IMR-90 (cell line): Measurements from ENCODE around the gene MRPS24. TPM values are rescaled to one million over a fixed set of nuclear protein-coding genes. Genes with fewer than 3 reads are reported as not detected.

ENCODE experiments used
- ATAC-seq: fragments of 200-7000 bp; cut with Tn5 transposase; 2 replicates; pipeline ENCODE4 v1.9.1; 2020; ENCODE audit warnings: low read depth, mild to moderate bottlenecking, moderate library complexity
- BruUV-seq: library from RNA; stranded (reverse); fragments of 400-500 nt; replicated peaks from 2 replicates; lab custom pipeline; 2021; lab: Mats Ljungman, UMichigan
- CTCF ChIA-PET: fragments of 300-600 bp; formaldehyde crosslinking; extraction: SDS; loops from one replicate; lab custom pipeline; 2021; ENCODE audit warnings: antibody characterized with exemption; lab: Yijun Ruan, JAX
- POLR2A ChIA-PET: fragments of 300-600 bp; sonication (Branson Sonifier 250); formaldehyde crosslinking; loops from one replicate; lab custom pipeline; 2022; ENCODE audit warnings: antibody characterized with exemption; ENCODE audit not compliant: unreplicated experiment; lab: Charles Lee
- DNase-seq: peaks from one replicate; pipeline ENCODE4 v3.0.0; 2013
- H2AFZ ChIP-seq: replicated peaks from 2 replicates; pipeline ENCODE3; 2013; ENCODE audit warnings: low read length, mild to moderate bottlenecking; ENCODE audit not compliant: poor library complexity
- H2AK5ac ChIP-seq: 2 replicates; pipeline ENCODE4 v1.6.1; 2013; ENCODE audit warnings: low read depth, low read length, inconsistent platforms
- H2AK9ac ChIP-seq: replicated peaks from 2 replicates; pipeline ENCODE3; 2013; ENCODE audit warnings: mild to moderate bottlenecking, low read depth, low read length, moderate library complexity; ENCODE audit not compliant: poor library complexity
- H2BK120ac ChIP-seq: 2 replicates; pipeline ENCODE4 v1.6.1; 2013; ENCODE audit warnings: low read depth, low read length, inconsistent platforms
- H2BK15ac ChIP-seq: 3 replicates; pipeline ENCODE4 v1.6.1; 2013; ENCODE audit warnings: low read depth, low read length, inconsistent platforms
- H2BK20ac ChIP-seq: 2 replicates; pipeline ENCODE4 v1.6.1; 2013; ENCODE audit warnings: low read depth, mild to moderate bottlenecking, inconsistent platforms, low read length, moderate library complexity
- H2BK5ac ChIP-seq: 2 replicates; pipeline ENCODE4 v1.6.1; 2013; ENCODE audit warnings: mild to moderate bottlenecking, low read depth, low read length, inconsistent platforms; ENCODE audit not compliant: poor library complexity, severe bottlenecking
- H3K14ac ChIP-seq: replicated peaks from 2 replicates; pipeline ENCODE4 v1.6.1; 2013; ENCODE audit warnings: low read depth, low read length, inconsistent platforms
- H3K18ac ChIP-seq: 2 replicates; pipeline ENCODE4 v1.6.1; 2013; ENCODE audit warnings: low read depth, low read length, control low read depth
- H3K23ac ChIP-seq: 2 replicates; pipeline ENCODE4 v1.6.1; 2013; ENCODE audit warnings: low read depth, low read length, inconsistent platforms
- H3K27ac ChIP-seq: 2 replicates; pipeline ENCODE4 v1.5.1; 2013; ENCODE audit warnings: mild to moderate bottlenecking, control low read depth, low read length; ENCODE audit not compliant: insufficient read depth
- H3K27me3 ChIP-seq: 2 replicates; pipeline ENCODE4 v1.6.1; 2013; ENCODE audit warnings: low read length; ENCODE audit not compliant: control insufficient read depth, insufficient read depth
- H3K36me3 ChIP-seq: 2 replicates; pipeline ENCODE4 v1.6.1; 2013; ENCODE audit warnings: low read length, mixed read lengths; ENCODE audit not compliant: control insufficient read depth, insufficient read depth
- H3K4ac ChIP-seq: 2 replicates; pipeline ENCODE4 v1.6.1; 2013; ENCODE audit warnings: low read depth, low read length, inconsistent platforms
- H3K4me1 ChIP-seq: 2 replicates; pipeline ENCODE4 v1.6.1; 2013; ENCODE audit warnings: low read length, mixed read lengths; ENCODE audit not compliant: control insufficient read depth, insufficient read depth
- H3K4me2 ChIP-seq: 2 replicates; pipeline ENCODE4 v1.6.1; 2013; ENCODE audit warnings: low read depth, mild to moderate bottlenecking, control low read depth, low read length, moderate library complexity
- H3K4me3 ChIP-seq: 2 replicates; pipeline ENCODE4 v1.5.1; 2013; ENCODE audit warnings: low read depth, mild to moderate bottlenecking, control low read depth, low read length, moderate library complexity; ENCODE audit not compliant: insufficient read depth
- H3K56ac ChIP-seq: 2 replicates; pipeline ENCODE4 v1.6.1; 2013; ENCODE audit warnings: low read length, inconsistent platforms; ENCODE audit not compliant: insufficient read depth; ENCODE audit errors: extremely low read depth
- H3K79me1 ChIP-seq, 2 experiments: 2 replicates each; pipeline ENCODE4 v1.6.1; 2013; ENCODE audit warnings: low read length in 2 of 2, inconsistent platforms in 1 of 2, low read depth in 1 of 2
- H3K9ac ChIP-seq: 2 replicates; pipeline ENCODE4 v1.6.1; 2013; ENCODE audit warnings: low read depth, low read length, control low read depth
- H3K9me1 ChIP-seq: 2 replicates; pipeline ENCODE4 v1.6.1; 2013; ENCODE audit warnings: low read length, inconsistent platforms; ENCODE audit not compliant: insufficient read depth
- H3K9me3 ChIP-seq: 2 replicates; pipeline ENCODE4 v1.6.1; 2013; ENCODE audit warnings: low read length; ENCODE audit not compliant: control insufficient read depth, insufficient read depth
- H4K20me1 ChIP-seq: 2 replicates; pipeline ENCODE4 v1.6.1; 2013; ENCODE audit warnings: low read length, inconsistent platforms; ENCODE audit not compliant: insufficient read depth
- H4K5ac ChIP-seq: 2 replicates; pipeline ENCODE4 v1.6.1; 2013; ENCODE audit warnings: mild to moderate bottlenecking, low read depth, low read length, control low read depth
- H4K8ac ChIP-seq, 2 experiments: 2 replicates each; pipeline ENCODE4 v1.6.1; 2013; ENCODE audit warnings: low read depth in 2 of 2, low read length in 2 of 2, control low read depth in 1 of 2, inconsistent platforms in 1 of 2
- H4K91ac ChIP-seq: 2 replicates; pipeline ENCODE4 v1.6.1; 2013; ENCODE audit warnings: low read depth, low read length, inconsistent platforms; ENCODE audit not compliant: insufficient read depth
- CEBPB ChIP-seq: IDR thresholded peaks from 2 replicates; pipeline ENCODE4 v1.6.1; 2012; ENCODE audit warnings: low read depth, low read length, improper control_type of control experiment
- POLR2A ChIP-seq: IDR thresholded peaks from 2 replicates; pipeline ENCODE4 v1.6.1; 2012; ENCODE audit warnings: mild to moderate bottlenecking, low read depth, low read length
- RAD21 ChIP-seq: IDR thresholded peaks from 2 replicates; pipeline ENCODE4 v1.6.1; 2012; ENCODE audit warnings: low read length, improper control_type of control experiment
- RCOR1 ChIP-seq: IDR thresholded peaks from 2 replicates; pipeline ENCODE4 v1.6.1; 2012; ENCODE audit warnings: mild to moderate bottlenecking, low read length, improper control_type of control experiment; ENCODE audit not compliant: insufficient replicate concordance
- WGBS, 2 experiments: methylation state at CpG; one replicate each; pipeline versions ENCODE4 v1.1.5 to v1.1.7; 2013; ENCODE audit warnings: missing lambda C conversion rate in 2 of 2; ENCODE audit not compliant: insufficient read length in 1 of 2; ENCODE audit errors: extremely low coverage in 2 of 2; 5-methylcytosine and 5-hydroxymethylcytosine counted together
- dilution Hi-C: fragments of 300-500 bp; cut with HindIII; formaldehyde crosslinking; loops from one replicate; pipeline ENCODE4 v1.14.3; 2018; ENCODE audit warnings: low sequenced_read_pairs; ENCODE audit not compliant: unreplicated experiment
- in situ Hi-C: fragments of 300-500 bp; cut with MboI; formaldehyde crosslinking; loops from 3 replicates; pipeline ENCODE4 v1.14.3; 2019; ENCODE audit warnings: low sequenced_read_pairs, inconsistent platforms, mixed read lengths
- intact Hi-C: fragments of 100-400 bp; cut with micrococcal nuclease; formaldehyde crosslinking; loops from 2 replicates; pipeline ENCODE4 v1.10.0; 2022
- polyA plus RNA-seq, 3 experiments: library from polyadenylated mRNA; depleted of rRNA; stranded (reverse); fragments of >200 nt; gene quantifications; 2 replicates each; pipeline ENCODE4 v1.2.3, GENCODE V29; 2012; ENCODE audit warnings: low replicate concordance in 1 of 3
- total RNA-seq: library from RNA; depleted of rRNA; stranded (reverse); fragments of >200 nt; gene quantifications from 2 replicates; pipeline ENCODE4 v1.2.3, GENCODE V29; 2012
- TF ChIP-seq, protein P1 (sequence below): fragments of 150-350 bp; IDR thresholded peaks from 2 replicates; pipeline ENCODE4 v1.6.1; 2016; ENCODE audit warnings: low read depth, mild to moderate bottlenecking, low read length, moderate library complexity, borderline replicate concordance

Gene MRPS24
- total and polyA plus RNA-seq, 2 of the 4 experiments (the other 2 are of a cell fraction) = 151 to 266 TPM

DNA sequence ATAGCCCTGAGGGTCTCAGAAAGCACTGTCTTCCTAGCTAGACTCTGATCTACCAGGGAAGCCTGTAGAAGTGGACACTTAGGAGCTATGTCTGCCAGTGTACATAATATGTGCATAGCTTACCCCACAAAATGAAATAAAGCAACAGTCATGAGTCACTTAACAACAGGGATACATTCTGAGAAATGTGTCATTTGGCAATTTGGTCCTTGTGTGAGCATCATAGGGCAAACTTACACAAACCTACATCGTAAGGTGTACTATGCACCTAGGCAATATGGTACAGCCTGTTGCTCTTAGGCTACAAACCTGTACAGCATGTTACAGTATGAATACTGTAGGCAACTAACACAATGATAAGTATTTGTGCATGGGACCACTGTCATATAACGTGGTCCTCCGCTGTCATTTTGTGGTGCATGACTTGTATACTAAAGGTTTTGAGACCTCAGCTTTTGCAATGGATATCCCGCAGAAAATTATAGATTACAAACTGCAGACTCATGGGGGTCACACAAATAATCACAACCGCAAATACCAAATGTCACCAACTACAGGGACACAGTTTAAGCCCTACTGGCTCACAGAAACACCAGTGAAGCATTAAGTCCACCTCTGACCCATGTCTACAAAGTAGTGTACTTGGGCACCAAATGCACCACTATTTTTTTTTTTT, 35.4 kb upstream of the MRPS24 start:
- dilution Hi-C loops (no loop called here), in situ Hi-C loops (no loop called here), intact Hi-C loops (loop anchor here (2.0 kb wide), 1 partner anchor 32 kb away; no protein-coding TSS in a partner anchor)
- Histone ChIP-seq H3K23ac (peak overlapping the region; percentile 11), H3K4ac (0 out of 2 replicates have a peak overlapping the region, but pooled peaks have one; percentile 58), H3K9ac (0 out of 2 replicates have a peak overlapping the region, but pooled peaks have one; percentile 82), H3K36me3 (no peaks in the 10 kb centered on the region; the same call in 1 of the 2 replicates), H3K9me3 (no peaks in the 10 kb centered on the region), H3K79me1 (peaks cover 37 to 60% of the 10 kb centered on the region in 2 experiments; a peak in 3 of 4 replicates), H2BK15ac (no peak overlapping the region), H2AK5ac (no peak overlapping the region), H3K27me3 (no peaks in the 10 kb centered on the region), H4K8ac (no peak overlapping the region), H2AFZ (no peak overlapping the region), H3K27ac (no peak overlapping the region), H4K5ac (no peak overlapping the region), H2AK9ac (peak overlapping the region; percentile 44), H3K14ac (peak overlapping the region; percentile 74; the same call in 1 of the 2 replicates), H3K9me1 (peaks cover 29% of the 10 kb centered on the region), H4K91ac (no peak overlapping the region), H3K56ac (no peak overlapping the region), H2BK20ac (no peak overlapping the region), H3K4me2 (peak overlapping the region; percentile 99; the same call in 1 of the 2 replicates), H2BK120ac (no peak overlapping the region), H3K18ac (no peak overlapping the region), H2BK5ac (no peak overlapping the region), H4K20me1 (peaks cover 44% of the 10 kb centered on the region), H3K4me3 (no peak overlapping the region), H3K4me1 (peaks cover 7% of the 10 kb centered on the region)
- CTCF ChIA-PET = no interaction called here
- WGBS, 2 experiments = 100% methylated on average over 1 of the region's 5 CpGs; no CpG with 5 or more reads in 1 of the 2 experiments
- POLR2A ChIA-PET = no interaction called here
- DNase-seq = peak; percentile 48
- ATAC-seq = no peak
- BruUV-seq = no TSS peak
- TF ChIP-seq, protein P1, sequence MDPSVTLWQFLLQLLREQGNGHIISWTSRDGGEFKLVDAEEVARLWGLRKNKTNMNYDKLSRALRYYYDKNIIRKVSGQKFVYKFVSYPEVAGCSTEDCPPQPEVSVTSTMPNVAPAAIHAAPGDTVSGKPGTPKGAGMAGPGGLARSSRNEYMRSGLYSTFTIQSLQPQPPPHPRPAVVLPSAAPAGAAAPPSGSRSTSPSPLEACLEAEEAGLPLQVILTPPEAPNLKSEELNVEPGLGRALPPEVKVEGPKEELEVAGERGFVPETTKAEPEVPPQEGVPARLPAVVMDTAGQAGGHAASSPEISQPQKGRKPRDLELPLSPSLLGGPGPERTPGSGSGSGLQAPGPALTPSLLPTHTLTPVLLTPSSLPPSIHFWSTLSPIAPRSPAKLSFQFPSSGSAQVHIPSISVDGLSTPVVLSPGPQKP = no peak
- peak; percentile 61; the same call in 1 of the 2 replicates for TF ChIP-seq CEBPB
- TF ChIP-seq RCOR1 = no peak
- no peak for TF ChIP-seq POLR2A
- TF ChIP-seq RAD21 = no peak
